Measurements from ENCODE around the gene INO80.

DNA sequence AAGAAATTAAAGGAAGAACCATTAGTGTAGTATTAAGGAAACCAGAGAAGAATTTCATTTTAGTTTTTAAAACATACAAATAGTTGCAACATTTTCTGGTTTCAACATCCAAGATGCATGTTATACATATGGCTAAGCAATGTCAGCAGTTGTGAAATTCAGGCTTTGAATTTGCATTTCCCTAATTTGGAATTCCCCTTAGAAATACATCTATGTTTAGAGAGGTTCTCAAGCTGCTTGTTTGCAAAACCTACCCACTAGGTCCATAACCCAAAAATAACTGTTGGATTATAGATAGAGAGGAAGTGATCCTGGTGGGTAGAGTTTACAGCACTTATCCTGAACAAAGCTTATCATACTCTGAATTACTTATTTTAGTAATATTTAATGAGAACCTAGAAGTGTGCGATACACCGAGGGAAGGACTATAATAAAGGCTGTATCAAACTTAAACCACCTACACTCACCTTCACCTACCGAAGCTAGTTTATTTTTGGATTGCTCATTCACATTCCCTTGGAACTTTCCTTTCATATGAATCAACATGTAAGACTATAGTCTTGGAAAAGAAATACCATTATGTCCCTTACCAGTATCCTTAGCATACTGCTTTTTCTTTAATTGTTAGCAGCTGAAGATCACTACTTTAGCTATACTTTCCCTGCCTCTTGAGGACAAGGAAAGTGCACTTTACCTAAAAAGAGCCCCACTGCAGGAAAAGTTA is 102.2 kb downstream of the INO80 start:
- TF ChIP-seq, protein P1, sequence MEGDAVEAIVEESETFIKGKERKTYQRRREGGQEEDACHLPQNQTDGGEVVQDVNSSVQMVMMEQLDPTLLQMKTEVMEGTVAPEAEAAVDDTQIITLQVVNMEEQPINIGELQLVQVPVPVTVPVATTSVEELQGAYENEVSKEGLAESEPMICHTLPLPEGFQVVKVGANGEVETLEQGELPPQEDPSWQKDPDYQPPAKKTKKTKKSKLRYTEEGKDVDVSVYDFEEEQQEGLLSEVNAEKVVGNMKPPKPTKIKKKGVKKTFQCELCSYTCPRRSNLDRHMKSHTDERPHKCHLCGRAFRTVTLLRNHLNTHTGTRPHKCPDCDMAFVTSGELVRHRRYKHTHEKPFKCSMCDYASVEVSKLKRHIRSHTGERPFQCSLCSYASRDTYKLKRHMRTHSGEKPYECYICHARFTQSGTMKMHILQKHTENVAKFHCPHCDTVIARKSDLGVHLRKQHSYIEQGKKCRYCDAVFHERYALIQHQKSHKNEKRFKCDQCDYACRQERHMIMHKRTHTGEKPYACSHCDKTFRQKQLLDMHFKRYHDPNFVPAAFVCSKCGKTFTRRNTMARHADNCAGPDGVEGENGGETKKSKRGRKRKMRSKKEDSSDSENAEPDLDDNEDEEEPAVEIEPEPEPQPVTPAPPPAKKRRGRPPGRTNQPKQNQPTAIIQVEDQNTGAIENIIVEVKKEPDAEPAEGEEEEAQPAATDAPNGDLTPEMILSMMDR (IDR thresholded peaks at IDR 0.05 in 4 of 5, conservative IDR thresholded peaks at IDR 0.05 in 1 of 5), result no peak
- TF ChIP-seq POLR2A (IDR thresholded peaks at IDR 0.05), result no peak
